GM18867 (cell line): ENCODE results near the gene TMEM175.

Source experiments
- ATAC-seq: cut with Tn5 transposase; IDR thresholded peaks from one replicate; pipeline ENCODE4 v1.9.1; 2021; ENCODE audit warnings: mild to moderate bottlenecking, moderate library complexity; ENCODE audit not compliant: unreplicated experiment

The TMEM175 gene

GRCh38 chr4:958314-958665 lies 26.0 kb downstream of the TMEM175 start:
- no peak for ATAC-seq

DNA sequence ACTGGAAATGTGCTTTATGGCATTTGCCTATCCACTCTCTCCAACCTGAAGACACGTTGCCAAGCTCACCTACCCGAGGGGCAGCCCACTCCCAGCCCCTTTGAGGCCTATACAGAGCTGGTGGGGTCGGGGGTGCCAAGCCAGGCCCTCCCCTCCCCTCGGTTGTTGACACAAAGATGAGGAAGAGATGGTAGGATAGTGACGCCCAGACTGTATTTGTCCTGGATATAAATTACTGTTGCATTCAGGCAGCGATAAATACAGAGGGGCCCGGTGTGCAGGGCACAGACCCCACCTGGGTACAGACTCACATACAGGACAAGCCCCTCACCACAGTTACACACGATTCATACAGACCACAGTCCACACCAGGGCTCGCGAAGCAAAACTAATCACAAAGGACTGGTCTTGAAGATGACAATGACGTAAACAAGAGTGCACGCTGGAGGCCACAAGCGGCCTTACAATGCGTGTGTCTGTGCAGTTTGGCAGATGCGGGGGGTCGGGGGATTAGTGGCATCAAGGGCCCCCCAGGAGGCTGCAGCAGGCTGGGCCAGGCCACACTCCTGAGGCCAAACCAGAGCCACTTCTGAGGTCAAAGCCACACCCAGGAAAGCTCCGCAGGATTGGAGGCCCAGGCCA lies 26.6 kb downstream of the TMEM175 start:
- ATAC-seq = no peak

GRCh38 chr4:959338-960139 lies 27.3 kb downstream of the TMEM175 start:
- no peak for ATAC-seq

DNA sequence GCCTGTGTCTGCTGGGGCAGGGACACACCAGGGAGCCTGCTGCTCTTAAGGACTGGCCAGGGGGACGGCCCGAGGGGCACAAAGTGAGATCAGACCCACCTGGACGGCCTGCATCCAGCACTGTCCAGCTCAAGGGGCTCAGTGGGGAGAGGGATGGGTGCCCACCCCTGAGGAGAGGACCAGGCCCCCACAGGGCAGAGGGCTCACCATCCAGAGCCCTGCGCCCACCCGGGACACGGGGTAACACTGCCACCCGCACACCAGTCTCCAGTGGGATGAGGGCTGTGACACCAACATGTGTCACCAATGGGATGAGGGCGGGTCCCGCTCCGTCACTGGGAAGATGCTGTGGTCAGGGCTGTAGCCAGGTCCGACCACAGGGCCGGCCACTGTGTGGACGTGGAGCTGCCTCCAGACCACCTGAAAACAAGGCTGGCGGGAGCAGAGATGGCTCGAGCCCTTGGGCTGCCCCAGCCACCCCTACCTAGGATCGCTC lies 27.9 kb downstream of the TMEM175 start:
- no peak for ATAC-seq

DNA sequence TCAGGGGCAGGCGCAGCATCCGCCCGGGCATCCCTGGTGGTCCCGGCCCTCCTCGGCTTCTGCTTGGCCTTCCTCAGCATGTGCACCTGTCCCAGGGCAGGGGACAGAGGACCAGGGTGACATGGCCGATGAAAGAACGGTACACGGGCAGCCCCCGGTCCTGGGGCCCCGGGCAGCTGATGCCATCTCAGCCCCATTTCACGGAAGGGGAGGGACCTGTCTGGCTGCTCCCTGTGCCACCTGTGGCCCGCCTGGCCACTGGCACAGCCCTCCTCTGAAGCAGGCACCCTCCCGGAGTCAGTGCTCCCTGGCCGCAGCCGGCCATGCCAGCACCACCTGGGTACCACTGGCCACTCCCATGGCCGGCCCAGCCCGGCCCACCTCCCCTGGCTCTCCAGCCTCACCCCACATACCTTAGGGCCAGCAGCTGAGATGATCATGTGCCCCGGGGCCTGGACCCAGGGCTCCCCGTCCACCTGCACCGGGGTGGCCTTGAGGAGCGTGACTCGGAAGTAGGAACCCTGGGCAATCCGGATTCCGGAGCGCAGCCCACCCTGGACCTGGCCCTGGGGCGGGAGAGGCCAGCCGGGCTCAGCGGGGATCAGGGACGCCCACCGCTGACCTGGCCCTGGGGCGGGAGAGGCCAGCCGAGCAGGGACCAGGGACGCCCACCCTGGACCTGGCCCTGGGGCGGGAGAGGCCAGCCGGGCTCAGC lies 28.5 kb downstream of the TMEM175 start:
- ATAC-seq = no peak

DNA sequence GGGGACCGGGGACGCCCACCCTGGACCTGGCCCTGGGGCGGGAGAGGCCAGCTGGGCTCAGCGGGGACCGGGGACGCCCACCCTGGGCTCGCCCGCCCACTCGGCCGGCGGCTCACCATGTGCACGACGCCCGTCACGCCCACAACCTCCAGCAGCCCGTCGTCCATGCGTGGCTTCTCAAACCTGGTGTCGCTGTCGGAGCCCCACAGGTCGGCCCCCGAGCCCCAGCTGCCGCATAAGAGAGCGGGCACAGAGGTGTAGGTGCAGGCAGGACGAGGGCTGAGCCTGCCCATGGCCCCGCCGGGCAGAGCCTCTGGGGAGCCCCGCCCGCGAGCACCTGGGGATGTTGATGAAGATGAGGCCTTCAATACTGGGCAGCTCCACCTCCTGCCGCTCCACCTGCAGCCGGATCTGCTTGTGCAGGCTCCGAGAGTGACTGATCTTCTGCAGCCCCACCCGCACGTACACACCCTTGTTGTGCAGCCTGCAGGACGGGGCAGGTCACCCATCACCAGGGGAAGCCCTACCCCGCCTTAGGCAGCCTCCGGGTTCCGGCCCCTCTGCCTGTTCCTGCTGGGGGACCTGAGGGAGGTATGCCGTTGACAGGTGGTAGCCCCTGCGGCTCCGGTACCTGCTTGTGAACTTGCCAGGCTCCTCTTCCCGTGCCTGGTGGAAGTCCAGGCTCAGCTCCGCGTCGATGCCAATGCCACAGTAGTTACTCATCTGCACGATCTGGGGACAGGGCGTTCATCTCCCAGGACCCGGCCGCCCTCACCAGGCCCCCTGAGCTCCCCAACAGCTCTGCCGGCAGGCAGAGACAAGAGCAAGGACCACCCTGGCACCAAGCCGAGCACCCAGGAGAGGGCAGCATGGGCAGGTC lies 29.3 kb downstream of the TMEM175 start:
- no peak for ATAC-seq

- ATAC-seq = no peak
Observed at GRCh38 chr4:962231-963208, 30.3 kb downstream of the TMEM175 start.

DNA sequence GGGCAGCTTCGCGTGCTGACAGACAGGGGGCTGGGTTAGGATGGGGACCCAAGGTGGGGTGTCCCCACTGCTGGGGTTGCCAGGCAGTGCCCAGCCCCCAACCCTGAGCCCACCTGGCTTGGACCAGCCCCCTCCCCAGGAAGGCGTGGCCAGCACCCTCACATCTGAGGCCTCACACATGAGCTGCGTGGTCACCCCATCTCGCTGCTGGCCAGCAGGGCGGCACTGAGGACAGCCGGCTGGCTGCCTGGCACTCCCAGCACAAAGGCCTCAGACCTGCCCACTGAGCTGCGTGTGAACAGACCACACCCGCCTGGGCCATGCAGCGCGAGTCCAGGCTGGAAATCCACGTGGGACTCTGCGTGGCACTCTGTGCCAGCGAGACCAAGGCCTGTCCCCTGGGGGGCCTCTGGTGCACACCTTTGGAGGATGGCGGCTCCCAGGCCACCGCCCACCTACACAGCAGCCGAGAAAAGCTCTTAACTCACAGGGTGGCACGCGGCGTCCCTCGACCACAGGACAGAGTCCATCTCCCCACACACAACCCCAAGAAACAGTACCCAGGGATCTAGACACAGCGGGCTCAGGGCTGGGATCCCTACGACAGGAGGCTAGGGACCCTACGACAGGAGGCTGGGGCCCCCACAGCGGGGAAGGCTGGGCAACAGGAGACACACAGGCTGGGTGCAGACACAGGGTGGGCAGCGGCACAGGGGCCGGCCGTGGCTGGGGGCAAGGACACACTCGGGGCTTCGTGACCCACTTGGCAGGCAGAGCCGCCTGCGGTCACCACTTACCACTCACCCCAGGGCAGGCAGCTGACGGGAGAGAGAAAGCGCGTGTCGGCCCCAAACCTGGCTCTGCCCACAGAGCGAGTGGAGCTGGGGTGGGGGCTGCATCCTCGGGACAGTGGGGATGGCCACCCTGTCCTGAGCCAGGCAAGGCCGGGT lies 31.3 kb downstream of the TMEM175 start:
- no peak for ATAC-seq

DNA sequence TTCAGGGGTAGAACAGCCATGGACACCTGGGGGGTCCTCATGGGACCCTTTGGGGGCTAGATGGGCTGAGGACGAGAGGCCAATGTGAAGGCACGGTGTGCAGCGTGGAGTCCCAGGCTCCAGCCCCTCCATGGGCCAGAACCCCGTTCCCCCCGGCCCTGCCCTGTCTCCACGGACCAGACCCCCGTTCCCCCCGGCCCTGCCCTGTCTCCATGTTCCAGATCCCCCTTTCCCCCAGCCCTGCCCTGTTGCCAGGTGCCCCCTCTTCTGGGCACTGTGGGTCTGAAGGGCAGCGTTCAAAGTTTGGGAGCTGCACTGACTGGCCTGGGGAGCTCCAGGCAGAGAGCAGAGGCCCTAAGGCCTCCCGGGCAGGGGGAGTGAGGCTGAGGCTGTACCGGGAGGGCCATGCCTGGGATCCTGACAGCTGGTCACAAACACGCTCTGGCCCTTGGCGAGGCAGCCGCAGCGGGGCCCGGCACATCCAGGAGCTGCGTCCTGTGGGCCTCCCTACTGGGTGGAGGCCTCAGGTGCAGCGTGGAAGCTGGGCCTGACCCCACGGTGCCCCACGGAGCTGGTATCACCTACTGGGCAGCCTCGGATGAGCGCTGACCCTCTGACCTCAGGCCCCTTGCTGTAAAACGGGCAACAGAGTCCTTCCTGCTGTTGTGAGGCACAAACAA lies 32.2 kb downstream of the TMEM175 start:
- no peak for ATAC-seq

GRCh38 chr4:965048-965765 lies 32.9 kb downstream of the TMEM175 start:
- no peak for ATAC-seq

DNA sequence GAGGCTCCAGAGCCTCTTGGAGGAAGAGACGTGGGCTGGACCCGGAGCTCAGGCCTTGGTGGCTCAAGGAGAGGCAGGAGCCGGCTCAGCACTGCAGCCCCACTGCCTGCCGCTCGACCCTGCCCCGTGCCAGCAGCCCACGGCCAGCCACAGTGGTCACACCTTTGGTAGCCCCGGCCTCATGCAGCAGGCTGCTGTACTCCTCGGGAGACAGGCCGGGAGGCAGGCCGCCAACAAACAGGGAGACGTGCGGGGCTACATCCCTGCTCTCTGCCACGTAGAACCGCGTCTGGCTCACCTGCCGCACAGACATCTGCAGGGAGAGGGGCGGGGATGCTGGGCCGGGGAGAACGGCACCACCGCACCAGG lies 33.5 kb downstream of the TMEM175 start:
- ATAC-seq = no peak

DNA sequence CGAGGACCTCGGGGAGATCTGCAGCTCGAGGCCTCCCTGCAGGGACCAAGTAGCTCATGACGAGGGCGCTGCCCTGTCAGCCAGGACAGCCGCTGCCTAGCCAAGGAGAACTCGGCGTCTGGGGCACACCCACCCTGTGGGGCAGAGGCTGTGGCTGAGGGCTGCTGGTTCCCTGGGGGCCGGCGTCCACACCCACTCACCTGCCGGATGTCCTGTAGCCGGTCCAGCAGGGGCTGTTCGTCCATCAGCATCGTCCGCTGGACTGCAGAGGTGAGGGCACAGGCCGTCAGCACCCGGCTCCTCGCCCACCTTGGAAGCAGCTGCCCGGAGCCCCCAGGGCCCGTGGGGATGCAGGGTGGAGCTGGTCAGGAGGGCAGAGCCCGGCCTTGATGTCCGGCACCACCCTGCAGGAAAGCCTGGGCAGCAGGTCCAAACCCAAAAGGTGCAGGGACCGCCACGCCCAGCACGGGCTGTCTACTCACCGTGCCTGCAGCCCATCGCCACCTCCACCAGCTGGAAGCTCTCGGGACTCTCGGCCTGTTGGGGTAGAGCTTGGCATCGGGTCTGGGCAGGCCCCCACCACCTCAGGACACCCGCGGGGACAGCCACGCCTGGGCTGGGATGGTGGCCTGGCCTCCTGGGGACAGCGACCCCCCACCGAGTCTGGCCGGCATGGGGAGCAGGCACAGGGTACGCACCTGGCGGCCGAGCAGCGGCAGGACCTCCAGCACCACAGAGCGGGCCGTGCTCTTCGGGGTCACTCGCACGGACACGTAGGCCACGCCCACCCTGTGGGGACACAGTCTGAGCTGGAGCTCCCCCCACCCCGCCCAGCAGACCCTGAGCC lies 34.2 kb downstream of the TMEM175 start:
- no peak for ATAC-seq

- ATAC-seq = no peak
Observed at GRCh38 chr4:967113-968104, 35.1 kb downstream of the TMEM175 start.

DNA sequence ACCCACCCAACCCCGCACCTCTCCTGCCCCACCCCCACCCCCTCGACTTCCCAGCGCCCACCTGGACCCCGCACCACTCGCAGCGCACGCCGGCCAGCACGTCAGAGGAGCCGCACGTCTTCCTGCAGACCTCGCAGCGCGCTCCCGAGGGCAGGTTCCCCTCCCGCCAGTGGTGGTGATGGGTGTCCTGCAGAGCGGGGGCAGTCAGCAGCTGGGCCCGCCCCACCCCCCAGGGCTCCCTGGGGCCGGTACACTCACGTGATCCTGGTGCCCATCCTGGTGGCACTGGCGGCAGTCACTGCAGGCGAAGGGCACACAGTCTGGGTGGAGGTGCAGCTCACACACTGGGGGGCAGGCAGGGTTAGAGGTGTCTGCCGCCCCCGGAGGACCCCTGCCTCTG lies 36.0 kb downstream of the TMEM175 start:
- no peak for ATAC-seq

DNA sequence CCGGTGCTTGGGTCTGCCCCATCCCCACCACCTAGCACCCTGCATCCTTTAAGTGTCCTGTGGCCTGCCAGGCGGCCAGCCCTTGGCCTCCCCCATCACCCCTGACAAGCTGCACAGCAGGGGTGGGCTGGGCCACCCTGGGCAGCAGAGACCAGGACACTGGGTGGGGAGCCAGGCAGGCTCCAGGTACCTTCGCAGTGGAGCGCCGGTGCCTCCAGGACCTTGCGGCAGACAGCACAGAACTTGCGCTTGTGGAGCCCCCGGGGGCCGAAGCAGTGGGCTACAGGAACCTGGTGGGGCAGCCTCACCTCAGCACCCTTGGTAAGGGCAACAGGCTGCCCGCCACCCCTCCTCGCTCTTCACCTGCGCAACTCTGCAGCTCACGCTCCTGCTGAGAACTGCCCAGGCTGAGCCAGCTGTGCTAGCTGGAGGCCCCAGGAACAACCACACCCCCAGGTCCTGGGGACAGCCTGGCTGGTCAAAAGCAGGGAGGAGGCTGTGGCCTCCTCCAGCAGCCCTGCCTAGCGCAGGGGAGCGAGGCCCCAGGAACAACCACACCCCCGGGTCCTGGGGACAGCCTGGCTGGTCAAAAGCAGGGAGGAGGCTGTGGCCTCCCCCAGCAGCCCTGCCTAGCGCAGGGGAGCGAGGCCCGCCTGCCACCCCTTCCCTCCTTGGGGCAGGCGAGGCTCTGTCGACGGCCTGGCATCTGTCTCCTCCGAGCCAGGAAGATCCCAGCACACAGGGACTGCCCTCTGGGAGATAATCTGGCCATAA lies 36.5 kb downstream of the TMEM175 start:
- ATAC-seq = no peak
